GM18873 (cell line): ENCODE measurements around the gene SMARCA2.

Source experiments
- ATAC-seq: cut with Tn5 transposase; IDR thresholded peaks from one replicate; pipeline ENCODE4 v1.9.1; 2021; ENCODE audit warnings: mild to moderate bottlenecking, moderate library complexity, moderate number of reproducible peaks; ENCODE audit not compliant: unreplicated experiment, low FRiP score

The SMARCA2 gene

DNA sequence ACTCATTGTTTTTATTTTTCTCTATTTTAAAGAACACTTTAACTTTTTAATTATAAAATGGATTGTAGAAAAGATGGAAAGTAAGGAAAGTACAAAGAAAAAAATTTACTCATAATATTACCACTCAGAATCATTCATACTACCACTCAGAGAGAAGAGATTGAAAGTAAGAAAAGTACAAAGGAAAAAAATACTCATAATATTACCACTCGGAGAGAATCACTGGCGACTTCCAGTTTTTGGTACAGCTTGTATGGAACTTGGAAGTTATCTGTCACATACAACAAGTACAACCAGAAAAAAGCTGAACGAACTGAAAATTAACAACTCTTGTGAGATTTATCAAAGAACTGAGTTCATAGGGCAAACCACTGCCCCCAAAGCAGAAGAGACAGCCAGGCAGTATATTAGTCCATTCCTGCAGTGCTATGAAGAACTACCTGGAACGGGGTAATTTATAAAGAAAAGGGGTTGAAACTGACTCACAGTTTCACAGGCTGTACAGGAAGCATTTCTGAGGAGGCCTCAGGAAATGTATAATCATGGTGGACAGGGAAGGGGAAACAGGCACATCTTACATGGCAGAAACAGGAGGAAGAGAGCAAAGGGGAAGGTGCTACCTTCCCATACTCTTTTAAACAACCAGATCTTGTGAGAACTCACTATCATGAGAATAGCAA lies 183.9 kb downstream of the SMARCA2 start:
- no peak for ATAC-seq

DNA sequence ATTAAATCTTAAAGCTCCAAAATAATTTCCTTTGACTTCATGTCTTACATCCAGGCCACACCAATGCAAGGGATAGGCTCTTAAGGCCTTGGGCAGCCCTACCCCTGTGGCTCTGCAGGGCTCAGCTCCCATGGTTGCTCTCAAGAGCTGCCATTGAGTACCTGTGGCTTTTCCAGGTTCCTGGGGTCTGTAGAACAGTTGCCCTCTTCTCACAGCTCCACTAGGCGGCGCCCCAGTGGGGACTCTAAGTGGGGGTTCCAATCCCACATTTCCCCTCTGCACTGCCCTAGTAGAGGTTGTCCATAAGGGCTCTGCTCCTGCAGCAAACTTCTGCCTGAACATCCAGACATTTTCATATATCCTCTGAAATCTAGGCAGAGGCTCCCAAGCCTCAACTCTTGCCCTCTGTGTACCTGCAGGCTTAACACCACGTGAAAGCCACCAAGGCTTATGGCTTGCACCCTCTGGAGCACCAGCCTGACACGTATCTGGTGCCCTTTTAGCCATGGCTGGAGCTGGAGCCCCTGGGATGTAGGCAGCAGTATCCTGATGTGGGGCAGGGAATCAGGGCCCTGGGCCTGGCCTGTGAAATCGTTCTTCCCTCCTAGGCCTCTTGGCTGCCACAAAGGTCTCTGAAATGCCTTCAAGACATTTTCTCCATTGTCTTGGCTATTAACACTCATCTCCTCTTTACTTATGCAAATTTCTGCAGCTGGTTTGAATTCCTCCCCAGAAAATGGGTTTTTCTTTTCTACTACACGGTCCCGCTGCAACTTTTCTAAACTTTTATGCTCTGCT lies 185.1 kb downstream of the SMARCA2 start:
- ATAC-seq = no peak

DNA sequence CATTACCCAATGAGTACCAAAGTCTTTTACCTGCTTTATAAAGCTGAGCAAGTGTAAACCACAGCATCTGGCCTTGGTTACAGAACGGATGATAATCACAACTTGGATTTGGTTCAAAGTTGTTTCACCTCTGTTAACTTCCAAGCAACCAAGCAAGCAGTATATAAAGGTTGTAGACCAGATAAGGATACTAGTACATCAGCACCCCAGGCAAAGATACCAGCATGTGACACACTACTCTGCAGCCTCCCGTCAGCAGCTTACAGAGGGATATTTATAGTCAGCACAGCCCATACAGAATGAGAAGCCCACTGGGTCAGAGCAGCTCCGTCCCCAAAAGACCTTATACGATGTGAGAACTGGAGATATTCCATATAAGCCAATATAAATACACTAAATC lies 193.3 kb downstream of the SMARCA2 start:
- no peak for ATAC-seq

DNA sequence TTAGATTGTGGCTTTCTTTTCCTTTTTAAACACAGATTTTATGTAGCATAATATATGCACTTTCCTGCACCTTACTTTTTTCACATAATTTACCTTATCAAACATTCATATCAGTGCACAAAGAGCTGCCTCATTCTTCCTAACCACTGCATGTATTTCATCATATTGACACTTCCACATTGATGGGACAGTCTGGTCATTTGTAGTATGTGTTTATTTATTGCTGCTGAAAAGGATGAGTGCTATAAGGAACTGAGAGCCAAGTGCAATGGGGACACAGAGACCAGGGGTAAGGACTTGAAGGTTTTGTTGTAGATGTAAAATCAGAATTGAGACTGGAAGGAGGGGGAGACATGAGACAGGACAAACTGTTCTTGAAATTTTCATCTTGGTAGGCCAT lies 193.8 kb downstream of the SMARCA2 start:
- ATAC-seq = no peak

DNA sequence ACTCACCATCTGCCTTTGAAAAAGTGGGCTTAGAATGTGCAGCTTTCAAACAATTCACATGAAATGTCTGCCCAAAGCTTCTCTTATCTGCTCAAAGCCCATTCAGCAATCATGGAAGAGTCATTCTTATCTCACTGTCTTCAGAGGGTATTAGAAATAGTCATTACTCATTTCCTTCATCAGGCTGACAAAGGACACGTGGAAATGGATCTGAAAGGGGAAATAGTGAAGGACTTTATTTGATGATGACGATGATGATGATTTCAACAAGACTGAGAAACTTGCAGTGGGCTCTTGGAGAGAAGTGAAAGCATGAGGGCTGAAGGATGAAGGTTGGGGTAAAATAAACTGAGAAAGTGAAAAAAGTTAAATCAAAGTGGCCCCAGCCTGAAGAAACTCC lies 194.3 kb downstream of the SMARCA2 start:
- no peak for ATAC-seq

DNA sequence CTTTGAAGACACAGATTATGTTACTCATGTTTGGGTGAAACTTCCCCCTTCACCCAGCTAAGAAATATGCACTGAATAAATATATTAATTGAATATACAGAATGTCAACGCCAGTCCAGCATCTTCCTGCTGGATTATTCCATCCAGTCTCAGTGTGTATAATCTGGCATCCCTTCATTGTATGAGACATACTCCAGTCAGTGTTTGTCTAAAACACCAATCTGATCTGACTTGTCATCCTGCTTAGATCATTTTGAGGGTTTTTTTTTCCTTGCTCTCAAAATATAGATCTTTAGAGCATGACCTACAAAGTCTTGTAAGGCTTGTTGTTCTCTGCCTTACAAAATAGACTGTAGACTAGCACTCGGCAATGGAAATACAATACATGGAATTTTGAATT lies 195.1 kb downstream of the SMARCA2 start:
- no peak for ATAC-seq

DNA sequence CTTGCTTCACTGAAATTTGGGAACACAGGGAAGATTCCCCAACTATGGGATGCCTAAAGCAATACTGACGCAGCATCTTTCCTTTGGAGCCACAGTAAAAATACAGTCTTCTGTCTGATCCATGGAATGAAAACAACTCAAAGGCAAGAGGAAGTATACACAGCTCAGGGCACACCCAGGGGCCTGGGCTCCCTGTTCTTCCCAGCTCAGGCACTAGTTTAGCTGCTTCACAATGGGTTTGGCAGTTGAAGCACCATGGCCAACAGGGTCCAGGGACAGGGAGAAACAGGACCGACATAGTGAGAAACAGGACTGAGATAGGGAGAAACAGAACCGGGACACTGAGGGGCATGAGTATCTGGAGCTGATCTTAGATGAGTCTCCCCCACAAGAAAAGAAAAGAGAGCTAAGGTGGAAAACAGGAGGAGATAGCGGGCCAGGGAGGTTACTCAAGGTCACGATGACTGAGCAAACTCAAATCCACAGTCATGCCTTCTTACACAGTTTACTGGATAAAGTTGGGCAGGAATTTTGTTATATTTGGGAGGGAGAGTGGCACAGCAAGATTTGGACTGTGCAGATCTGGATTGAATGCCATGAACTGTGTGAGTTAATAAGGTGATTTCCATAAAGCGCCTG lies 198.8 kb downstream of the SMARCA2 start:
- no peak for ATAC-seq

DNA sequence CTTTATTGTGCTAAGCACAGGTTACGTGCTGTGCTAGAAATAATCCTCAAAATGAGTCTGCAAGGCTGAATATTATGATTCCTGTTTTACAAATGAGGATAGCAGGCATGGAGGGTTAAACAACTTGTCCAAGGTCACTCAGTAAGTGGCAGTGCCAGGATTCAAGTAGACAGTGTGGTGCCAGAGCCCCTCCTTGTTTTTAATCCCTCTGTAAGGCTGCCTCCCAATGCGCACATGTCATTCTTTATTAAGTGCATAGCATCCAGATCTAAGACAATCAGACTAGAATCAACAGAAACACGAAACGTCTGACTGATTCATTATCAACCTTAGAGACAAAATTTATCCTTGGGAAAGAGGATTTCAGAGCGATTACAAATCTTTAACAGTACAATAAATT lies 199.6 kb downstream of the SMARCA2 start:
- ATAC-seq = no peak

DNA sequence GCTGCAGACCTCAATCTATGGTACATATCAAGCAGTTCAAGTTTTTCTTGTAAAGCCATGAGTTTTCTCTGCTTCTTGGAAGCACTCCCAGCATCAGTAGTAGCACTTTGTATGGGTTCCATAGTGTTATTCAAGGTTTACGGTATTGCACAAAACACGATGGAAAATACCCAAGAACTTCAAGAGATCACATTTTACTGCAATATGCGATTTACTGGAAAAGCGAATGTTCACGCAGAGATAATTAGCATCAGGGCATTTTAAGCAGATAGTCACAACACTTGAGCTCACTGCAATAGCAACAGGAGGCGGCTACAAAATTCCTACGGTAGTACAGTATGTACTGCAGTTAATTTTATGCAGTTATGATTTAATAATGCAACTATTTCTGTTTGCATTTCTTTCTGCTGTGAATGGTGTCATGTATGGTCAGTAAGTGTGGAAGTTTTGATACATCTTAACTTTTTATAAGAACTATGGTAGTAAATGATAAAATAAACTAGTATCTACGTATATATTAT lies 200.8 kb downstream of the SMARCA2 start:
- no peak for ATAC-seq

DNA sequence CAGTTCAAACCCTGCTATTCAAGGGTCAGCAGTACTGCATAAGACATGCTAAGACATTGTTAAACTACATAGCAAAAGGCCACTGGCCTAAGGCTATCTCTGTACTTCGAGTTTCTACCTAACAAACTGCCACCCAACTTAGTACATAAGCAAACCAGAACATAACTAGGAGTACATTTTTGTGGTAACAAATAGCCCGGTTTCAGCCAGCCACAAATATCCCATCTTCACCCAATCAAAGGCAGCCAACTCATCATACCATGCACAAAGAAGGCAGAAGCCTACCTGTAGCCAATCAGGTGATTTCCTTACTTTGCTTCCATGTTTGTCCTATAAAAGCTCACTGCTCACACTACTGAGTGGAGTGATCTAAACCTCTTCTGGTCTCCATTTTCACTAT lies 201.4 kb downstream of the SMARCA2 start:
- no peak for ATAC-seq

DNA sequence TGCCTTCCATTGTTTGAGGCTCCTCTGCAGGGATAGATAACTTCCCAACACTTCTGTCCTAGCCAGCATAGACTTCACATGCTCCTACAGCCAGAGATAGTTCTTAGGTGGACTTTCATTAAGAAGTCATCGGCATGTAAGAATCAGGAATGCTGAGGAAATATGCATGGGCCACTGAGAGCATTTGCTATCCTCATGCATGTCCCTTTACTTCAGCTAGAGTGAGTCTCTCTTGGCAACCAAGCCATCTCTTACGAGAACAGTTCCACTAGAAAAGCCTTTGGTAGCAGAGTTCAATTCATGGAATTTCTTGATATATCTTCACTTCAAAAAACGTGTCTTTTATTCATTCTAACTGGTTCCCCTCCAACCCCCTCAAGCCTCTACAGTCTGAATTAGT lies 202.4 kb downstream of the SMARCA2 start:
- no peak for ATAC-seq

DNA sequence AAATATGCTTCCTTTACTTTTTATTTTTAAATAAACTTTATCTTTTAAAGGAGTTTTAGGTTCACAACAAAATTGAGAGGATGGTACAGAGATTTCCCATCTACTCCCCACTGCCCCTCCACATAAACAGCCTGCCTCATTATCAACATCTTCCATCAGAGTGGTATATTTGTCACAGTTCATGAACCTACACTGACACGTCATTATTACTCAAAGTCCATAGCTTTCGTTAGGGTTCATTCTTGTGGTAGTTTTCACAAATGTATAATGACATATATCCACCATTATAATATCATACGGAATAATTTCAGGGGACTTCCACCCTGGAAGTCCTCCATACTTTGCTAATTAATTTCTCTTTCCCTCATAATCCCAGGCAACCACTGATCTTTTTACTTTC lies 204.9 kb downstream of the SMARCA2 start:
- ATAC-seq = no peak

DNA sequence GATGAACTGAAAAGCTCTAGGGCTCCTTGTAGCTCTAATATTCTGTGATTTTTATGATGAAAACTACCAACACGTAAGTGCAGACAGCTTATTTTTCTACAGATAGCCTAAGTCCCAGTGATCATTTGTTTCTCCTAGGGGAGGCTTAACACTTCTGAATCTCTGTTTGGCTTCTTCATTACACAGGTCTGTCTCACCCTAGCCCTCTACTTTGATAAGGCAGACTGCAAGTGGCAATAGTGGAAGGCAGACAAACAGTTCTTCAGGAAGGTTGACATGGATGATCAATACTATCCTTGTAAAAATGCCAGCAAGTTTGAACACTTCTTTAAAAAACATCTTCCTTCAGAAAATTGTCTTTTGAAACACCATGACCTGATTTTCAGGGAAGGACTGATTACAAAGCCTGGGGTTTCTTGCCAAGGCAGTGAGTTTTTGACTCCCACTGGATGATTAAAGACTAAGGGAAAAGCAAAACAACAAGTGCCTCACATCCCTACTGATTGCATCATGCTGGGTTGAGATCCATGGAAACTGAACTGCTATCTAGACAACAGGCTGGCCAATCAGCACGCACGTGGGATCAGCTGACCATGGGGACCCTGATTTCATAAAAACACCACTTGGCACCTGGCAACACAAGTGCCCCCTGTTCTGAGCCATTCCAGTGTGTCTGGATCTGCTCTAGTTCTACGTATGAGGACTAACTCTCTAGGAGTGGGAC lies 212.2 kb downstream of the SMARCA2 start:
- ATAC-seq = no peak

DNA sequence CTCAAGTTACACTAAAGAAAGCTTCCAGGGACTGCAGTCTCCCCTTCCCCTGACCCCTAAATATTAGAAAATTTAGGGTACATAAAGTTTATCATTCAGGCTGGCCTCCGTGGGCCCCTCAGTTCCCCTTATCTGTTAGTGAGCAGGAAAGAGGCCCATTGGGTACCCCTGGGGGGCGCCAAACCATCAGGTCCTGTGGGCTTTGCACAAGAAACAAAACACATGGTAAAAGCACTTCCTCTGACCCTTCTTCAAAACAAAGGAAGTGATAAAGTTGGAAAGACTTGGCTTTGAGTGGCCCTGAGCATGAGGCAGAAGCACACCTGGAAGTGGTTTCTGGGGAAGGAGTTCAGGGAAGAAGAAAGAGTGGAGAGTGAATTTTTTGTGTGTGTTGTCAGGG lies 213.0 kb downstream of the SMARCA2 start:
- ATAC-seq = no peak

DNA sequence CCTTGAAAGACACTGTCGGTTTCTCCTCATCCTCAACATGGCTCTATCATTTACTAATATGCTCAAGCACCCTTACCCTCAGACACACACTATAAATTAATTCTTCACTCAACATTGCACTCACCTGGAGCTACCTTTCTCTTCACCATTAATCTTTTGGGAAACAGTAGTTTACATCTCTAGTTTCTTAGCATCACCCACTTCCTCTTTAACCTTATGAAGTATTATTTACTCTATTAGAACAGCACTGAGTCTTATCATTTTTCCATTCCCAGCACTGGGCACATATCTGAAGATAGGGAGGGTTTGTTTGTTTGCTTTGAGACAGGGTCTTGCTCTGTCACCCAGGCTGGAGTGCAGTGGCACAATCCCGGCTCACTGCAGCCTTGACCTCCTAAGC lies 213.5 kb downstream of the SMARCA2 start:
- no peak for ATAC-seq

DNA sequence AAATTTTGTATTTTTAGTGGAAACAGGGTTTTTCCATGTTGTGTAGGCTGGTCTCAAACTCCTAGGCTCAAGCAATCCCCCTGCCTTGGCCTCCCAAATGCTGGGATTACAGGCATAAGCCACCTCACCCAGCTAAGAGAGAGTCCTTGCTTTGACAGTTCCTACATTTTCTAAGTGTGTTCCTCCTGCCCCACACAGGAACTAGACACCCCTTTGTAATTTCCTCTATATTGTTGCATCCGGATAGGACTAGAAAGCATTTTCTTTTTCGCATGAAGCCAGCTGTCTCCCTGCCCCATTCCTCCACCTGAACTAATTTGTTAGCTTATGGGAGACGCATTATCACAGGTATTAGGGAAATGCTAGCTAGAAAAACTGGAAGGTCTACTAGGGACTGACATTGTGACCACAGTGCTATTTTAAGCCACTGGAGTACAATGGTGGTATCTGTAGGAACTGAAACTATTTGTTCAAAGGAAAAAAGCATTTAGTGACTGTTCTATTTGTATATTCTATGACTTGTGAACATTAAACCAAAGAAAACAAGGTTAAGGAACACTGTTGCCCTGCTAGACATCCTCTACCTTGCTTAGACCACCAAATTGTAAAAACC lies 214.1 kb downstream of the SMARCA2 start:
- ATAC-seq = no peak

DNA sequence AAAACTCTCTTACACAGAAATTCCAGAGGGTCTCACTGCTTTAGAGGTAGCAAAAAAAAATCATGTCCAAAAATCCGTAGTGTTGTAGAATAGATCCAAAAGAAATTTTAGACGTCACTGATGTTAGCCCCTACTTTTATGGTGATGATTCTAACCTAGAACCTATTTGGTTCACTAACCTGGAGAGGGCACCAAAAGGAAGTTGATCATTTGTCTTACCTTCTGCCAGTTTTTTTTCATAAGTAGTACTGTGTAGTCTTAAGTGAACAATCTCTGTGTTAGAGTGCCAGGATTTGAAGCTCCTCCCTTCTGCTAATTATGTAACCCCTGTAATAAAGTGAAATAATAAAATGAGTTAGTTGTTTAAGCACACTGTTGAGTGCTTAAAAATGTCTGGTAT lies 215.2 kb downstream of the SMARCA2 start:
- ATAC-seq = no peak

DNA sequence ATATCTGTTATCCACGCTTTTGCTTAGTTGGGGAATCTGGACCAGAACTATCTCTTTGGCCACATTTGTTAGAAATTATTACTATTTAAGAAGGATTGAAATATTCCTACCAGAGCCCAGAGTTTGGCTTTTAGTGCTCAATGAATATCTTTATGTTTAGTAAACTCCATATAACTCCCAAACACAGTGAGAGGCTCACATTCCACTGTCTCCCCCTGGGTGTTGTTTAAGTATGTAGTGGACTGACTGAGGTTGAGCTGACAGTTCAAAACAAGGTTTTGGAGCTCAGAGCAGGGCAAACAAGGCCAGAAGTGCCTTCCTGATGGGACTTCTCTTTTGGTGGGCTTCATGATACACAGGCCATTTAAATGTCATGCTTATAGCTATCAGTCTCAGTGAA lies 216.0 kb downstream of the SMARCA2 start:
- ATAC-seq = no peak

DNA sequence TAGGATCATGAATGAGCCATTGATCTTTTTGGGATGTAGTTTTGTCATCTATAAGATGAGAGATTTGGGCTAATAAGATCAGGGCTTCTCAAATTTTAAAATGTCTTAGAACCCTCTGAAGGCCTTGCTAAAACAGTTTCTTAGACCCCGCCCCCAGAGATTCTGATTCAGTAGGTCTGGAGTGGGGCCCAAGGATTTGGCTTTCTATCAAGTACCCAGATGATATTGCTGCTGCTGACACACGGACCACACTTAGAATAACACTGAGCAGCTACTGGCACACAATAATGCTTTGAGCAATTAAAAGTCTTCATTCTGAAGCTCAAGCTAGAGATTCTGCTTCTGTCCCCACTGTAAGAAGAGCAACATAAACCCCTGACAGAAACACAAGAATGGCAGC lies 216.7 kb downstream of the SMARCA2 start:
- no peak for ATAC-seq

DNA sequence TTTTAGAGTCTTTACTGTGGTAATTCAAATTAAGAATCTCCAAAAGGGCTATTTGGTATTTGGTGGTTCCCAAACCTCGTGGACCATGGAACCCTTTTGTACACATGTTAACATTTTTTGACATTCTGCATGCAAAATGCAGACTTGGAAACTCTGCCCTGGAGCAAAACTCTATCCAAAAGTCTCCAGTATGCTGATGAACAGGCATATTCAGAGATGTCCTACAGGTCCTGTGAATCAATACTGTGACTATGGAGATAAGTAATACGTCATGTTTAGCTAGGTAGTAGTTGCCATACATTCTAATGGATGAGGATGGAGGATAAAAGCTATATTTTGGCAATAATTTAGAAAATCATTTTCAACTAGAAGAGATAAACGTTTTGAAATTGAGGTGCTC lies 218.1 kb downstream of the SMARCA2 start:
- no peak for ATAC-seq
